ENCODE data around the gene ABHD15.

The ABHD15 gene, protein sequence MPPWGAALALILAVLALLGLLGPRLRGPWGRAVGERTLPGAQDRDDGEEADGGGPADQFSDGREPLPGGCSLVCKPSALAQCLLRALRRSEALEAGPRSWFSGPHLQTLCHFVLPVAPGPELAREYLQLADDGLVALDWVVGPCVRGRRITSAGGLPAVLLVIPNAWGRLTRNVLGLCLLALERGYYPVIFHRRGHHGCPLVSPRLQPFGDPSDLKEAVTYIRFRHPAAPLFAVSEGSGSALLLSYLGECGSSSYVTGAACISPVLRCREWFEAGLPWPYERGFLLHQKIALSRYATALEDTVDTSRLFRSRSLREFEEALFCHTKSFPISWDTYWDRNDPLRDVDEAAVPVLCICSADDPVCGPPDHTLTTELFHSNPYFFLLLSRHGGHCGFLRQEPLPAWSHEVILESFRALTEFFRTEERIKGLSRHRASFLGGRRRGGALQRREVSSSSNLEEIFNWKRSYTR

DNA sequence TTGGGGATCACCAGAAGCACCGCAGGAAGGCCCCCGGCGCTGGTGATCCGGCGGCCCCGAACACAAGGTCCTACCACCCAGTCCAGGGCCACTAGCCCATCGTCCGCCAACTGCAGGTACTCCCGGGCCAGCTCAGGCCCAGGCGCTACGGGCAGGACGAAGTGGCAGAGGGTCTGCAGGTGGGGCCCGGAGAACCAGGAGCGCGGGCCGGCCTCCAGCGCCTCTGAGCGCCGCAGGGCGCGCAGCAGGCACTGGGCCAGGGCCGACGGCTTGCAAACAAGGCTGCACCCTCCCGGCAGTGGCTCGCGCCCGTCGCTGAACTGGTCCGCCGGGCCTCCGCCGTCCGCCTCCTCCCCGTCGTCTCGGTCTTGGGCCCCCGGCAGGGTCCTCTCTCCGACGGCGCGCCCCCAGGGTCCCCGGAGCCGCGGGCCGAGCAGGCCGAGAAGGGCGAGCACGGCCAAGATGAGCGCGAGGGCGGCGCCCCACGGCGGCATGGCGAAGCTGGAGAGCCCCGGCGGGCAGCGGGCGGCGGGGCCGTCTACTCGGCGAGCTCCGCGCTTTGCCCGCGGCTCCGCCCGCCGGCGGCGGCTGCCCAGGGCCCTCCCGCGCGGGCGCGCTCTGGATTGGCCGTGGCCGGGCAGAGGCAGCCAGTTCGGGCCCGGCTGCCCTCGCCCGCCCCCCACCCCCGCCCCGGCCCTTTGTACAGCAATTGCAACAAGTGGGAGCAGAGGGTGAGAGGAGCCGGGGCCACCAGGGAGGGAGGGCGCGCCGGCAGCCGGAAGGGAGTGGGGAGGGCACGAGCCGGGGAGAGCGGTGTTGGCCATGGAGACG is at the start of gene ABHD15:
ABHD15 (minus strand) TSS at position 565 of the 831 bp plus-strand sequence; CDS start at position 494, 71 bp downstream.
- no peak for DNase-seq (ENCODE audit: low spot score)

DNA sequence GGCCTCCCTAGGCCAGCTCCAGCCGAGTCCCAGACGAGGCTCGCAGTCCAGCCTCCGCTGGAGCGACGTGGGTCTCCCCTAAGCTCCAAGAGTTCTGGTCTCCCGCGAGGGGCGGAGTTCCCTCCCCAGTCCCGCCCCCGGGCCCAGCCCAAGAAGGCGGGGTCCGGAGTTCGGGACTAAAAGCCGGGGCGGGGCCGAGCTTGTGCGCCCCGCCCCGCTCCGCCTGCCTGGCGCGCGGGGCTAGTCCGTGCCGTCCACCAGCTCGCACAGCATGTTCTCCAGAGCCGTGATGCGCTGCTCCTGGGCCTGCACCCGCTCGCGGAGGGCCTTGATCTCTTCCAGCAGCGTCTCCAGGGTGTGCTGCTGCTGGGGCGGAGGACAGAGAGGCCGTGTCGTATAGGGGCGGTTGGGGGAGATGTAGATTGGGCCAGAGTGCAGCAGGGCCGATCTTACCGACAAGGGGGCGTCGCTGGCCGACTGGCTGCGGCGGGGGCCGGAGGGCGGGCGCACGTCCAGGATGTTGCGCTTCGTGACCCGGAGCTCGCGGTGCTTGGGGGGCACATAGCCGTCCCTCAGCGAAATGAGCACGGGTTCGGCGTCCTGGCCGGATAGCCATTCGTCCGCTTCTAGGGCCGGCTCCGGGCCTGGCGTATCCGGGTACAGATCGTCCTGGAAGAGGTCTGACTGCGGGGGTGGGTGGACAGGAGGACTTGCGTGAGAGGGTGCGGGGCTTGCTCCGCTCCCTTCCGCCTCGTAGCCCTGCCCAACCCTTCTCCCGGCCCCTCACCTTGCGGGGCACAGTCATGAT is 48.9 kb upstream of the ABHD15 start:
- peak; percentile 85 for DNase-seq (ENCODE audit: low spot score)

DNA sequence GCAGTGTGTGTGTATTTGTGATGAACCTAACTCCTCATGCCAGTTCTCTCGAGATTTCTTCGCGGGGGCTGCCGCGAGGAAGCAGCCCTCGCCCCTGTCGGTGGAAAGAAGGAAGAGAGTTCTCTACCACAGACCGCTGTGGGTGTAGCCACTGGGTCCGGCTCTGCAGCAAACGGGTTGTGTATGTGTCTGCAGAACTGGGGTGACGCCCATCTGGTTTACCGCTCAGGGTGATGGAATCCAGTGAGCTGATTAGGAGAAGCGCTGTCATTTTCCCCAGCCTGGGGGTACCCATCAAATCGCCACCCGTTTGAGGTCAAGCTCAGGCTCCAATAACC is 48.2 kb upstream of the ABHD15 start:
- no peak for DNase-seq (ENCODE audit: low spot score)

DNA sequence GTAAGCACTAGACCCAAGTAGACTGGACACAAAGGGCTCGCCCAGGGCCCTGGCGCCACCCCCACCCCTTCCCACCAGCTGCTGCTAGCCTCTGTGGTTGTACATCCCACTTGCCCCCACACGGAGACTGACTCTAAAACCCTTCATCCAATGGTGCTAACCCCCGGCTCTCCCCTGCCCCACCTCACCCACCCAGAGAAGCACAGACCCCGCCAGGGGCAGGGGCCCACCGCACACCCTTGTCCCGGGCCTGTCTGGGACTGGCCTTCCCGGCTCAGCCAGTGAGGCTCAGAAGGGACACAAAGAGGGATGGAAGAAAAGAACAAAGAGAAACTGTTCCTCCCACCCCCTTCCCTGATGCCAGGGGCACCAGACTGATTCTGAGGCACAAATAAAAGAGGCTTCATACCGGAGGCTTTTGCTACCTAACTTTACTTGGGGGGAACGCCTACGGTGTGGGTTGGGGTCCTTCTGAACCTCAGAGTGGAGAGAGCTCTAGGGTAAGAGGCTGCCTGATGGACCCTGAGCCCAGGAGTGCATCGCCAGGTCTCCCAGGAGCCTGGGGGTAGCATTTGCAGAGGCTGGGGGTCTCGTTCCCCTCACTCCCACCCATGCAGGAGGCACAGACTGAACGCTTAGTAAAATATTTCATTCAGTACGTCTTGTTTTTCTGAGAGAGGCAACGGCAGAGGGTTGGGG is 47.7 kb upstream of the ABHD15 start:
- DNase-seq (ENCODE audit: low spot score) = no peak

DNA sequence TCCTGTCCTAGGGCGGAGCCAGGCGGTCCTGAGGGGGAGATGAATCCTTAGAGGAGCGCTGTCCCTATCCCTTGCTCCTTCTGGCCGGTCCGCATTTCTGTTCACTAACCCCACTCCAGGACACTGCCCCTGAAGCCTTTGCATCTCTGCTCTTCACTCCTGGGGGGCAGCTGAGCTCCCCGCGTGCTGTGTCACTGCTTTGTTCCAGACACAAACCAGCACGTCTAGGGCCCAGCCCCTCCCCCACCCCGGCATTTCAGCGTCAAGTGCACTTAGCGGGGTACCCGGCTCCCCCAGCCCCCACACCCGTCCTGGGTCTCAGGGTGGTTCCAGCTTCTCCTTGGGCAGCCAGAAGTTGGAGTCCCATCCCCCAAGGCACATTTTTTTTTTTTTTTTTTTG is 47.0 kb upstream of the ABHD15 start:
- DNase-seq (ENCODE audit: low spot score) = no peak

DNA sequence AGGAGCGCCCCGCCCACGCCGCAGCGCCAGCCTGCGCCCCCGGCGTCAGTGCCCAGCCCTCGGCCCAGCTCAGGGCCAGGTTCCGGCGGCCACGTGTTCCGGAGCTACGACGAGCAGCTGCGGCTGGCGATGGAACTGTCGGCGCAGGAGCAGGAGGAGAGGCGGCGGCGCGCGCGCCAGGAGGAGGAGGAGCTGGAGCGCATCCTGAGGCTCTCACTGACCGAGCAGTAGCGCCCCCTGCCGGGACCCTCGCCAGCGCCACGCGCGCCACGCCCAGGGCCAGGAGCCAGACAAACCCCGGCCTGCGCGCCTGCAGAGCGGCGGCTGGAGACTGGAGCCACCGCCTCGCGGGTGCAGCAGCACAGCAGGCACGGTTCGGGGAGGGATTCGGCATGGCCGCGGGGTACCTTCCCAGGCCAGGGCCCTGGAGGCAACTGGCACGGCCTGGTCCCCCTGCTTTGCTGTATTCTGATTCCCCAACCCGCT is 46.6 kb upstream of the ABHD15 start:
- DNase-seq (ENCODE audit: low spot score) = peak; percentile 94

DNA sequence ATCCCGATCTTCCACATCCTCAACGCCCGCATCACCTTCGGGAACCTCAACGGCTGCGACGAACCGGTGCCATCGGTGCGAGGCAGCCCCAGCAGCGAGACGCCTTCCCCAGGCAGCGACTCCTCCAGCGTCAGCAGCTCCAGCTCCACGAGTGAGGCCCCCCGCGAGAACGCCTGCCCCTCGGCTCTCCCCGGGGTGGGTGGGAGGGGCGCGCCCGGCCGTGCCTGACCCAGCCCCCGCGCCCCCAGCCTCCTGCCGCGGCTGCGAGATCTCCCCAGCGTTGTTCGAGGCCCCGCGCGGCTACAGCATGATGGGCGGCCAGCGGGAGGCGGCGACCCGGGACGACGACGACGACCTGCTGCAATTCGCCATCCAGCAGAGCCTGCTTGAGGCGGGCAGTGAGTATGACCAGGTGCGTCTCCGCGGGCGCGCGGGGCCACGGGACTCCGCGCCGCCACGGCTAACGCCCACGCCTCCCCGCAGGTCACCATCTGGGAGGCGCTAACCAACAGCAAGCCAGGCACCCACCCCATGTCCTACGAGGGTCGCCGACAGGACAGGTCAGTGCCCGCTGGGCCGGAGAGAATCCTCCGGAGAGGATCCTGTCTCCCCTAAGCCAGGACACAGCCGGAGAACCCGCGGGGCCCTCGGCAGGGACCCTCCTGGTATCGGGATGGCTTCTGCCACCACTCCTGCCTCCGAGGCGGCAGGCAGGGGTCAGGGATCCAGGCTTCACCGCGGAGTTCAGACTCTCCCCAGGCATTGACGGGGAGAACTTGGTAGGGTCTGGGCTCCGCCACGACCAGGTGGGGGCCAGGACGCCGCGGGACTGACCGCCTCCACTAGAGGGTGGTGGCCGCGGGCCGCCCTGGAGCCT is 45.8 kb upstream of the ABHD15 start:
- DNase-seq (ENCODE audit: low spot score) = no peak

DNA sequence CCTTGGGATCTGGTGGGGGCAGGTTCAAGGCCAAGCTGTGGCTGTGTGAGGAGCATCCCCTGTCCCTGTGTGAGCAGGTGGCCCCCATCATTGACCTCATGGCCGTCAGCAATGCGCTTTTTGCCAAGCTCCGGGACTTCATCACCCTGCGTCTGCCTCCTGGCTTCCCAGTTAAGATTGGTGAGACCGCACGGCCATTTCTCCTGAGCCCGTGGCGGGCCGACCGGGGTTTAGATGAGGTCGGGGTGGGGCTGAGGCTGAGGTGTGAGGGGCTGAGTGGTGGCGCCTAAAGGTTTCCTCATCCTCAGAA is 45.2 kb upstream of the ABHD15 start:
- no peak for DNase-seq (ENCODE audit: low spot score)

DNA sequence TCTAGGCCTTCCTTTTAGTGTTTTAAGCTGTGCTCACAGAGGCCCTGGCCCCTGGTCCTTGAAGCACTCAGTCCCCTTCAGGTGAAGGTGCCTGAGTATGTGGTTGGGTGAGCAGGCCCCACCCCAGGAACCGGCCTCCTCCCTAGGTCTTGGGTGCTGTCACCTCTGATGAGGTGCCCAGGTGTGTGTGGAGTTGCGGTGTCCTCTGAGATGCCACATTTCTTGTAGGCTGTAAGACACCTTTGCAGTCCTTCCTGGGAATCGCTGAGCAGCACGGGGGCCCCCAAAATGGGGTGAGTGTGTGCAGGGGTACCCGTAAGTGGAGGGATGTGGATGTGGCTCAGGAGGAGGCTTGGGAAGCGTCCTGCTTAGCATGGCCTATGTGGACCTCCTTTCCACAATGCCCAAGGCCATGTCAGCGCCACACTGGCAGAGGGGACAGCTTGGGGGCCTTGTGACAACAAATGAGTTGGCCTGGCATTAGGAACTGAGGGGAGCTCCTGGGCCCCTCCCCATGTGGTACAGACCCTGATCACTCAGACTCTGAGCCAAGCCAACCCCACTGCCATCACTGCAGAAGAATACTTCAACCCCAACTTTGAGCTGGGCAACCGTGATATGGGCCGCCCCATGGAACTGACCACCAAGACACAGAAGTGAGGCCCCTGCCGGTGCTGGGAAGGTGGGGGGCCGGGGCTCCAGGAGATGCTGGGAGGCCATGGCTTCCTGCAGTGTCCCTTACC is 44.7 kb upstream of the ABHD15 start:
- no peak for DNase-seq (ENCODE audit: low spot score)

DNA sequence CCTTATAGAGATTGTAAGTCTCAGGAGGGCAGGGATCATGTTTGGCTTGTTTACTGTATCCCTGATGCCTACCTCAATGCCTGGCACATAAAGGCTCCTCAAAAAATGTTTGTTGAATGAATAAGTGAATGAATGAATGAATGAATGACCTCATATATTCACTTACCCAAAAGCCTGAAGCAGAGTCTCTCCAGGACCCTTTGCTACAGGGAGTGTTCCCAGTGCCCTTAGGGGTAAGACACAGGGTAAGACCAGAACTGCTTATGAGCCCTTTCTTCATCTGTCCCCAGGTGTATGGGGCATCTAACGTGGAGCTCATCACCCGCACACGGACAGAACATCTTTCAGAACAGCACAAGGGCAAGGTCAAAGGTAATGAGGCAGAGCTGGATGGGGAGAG is 43.6 kb upstream of the ABHD15 start:
- DNase-seq (ENCODE audit: low spot score) = no peak

DNA sequence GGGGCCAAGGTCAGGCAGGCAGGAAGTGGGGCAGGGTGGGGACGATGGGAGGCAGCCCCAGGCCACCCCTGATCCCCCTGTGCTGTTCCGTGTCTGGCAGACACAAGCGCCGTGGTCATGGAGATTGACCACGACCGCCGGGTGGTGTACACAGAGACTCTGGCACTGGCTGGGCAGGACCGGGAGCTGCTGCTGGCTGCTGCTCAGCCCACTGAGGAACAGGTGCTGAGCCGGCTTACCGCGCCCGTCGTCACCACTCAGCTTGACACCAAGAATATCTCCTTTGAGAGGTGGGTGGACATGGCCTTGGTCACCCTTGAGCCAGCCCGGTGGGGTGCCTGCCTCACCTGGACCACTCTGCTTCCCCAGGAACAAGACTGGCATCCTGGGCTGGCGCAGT is 42.1 kb upstream of the ABHD15 start:
- no peak for DNase-seq (ENCODE audit: low spot score)

DNA sequence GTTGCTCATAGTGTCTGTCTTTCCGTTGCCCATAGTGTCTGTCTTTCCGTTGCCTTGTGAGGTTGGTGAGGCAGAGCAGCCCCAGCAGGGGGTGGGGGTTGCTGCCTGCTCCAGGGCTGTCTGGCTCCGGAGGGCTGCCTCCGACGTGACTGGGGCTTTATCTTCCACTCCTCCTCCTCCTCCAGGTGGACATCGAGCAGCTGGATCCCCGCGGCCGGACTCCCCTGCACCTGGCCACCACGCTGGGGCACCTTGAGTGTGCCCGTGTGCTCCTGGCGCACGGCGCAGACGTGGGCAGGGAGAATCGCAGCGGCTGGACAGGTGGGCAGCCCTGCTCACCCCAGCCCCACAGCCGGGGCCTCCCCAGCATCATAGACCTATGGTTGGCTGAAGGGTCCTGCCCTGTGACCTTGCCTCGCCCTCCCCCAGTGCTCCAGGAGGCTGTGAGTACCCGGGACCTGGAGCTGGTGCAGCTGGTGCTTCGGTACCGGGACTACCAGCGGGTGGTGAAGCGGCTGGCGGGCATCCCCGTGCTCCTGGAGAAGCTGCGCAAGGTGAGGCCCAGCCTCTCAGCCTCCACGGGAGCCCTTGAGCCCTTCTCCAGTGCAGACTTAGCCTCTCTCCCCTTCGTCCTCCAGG is 40.8 kb upstream of the ABHD15 start:
- DNase-seq (ENCODE audit: low spot score) = no peak

DNA sequence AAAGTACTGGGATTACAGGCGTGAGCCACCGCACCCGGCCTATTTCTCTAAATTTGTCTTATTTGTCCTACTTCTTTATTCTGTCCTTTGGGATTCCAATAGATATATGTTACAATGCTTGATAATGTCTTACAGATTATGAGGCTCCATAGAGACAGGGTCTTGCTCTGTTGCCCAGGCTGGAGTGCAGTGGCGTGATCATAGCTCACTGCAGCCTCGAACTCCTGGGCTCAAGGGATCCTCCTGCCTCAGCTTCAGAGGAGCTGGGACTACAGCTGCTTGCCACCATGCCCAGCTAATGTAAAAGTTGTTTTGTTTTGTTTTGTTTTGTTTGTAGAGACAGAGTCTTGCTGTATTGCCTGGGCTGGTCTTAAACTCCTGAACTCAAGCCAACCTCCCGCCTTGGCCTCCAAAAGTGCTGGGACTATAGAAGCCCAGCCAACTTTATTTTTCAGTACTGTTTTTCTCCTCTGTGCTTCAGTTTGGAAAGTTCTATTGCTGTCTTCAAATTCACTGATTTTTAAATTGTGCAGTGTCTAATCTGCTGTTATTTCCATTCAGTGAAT is 36.4 kb upstream of the ABHD15 start:
- no peak for DNase-seq (ENCODE audit: low spot score)

DNA sequence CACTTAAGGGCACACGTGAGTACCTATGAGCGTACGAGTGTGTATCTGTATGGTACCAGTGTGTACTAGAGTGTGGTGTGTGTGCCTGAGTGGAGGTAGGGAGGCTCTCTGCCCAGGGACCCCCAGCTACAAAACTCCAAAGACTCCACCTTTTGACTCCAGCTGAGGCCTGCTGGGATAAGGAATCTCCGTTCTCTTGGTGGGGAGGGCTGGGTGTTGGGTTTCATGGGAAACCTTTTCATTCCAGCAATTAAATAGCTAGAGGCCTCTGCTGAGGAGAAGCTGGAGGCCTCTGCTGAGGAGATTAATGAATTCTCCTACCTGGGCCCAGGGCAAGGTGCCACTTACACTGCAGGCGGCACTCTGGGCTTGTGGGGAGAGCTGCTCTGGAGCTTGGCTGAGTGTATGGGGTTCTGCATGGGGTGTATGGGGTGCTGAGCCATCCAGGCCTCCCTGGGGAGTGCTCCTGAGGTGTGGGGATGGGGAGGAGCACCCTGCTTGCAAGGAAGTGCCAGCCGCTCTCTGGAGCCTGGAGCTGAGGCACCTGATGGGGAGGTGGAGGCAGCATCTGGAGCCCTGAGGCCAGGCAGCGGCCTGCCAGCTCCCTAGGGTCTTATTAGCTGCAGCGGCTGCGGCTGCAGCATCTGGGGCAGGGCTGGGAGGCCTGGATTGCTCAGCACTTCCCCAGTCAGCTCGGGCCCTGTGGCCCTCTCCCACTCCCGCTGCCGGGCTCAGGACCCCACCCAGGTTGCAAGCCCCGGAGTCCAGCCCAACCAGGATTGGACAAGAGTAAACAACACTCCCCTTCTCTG is 30.7 kb upstream of the ABHD15 start:
- no peak for DNase-seq (ENCODE audit: low spot score)

DNA sequence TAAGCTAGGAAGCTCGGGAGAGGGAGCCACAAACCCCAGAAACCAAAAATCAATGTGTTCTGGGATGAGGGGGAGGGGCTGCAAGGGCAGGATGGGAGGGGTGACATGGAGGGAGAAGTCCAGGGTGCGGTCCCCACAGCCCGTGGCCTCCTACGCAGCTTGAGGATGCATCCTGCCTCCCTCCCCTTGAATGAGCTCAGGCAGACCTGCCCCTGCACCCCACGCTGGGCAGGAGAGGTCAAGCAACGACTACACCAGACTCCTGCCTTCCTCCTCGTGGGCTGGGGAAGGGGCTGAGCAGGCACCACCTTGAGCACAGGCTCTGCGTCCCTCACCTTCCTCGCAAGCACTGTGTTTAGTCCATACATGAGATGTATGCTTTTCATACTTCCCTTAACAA is 30.0 kb upstream of the ABHD15 start:
- no peak for DNase-seq (ENCODE audit: low spot score)

DNA sequence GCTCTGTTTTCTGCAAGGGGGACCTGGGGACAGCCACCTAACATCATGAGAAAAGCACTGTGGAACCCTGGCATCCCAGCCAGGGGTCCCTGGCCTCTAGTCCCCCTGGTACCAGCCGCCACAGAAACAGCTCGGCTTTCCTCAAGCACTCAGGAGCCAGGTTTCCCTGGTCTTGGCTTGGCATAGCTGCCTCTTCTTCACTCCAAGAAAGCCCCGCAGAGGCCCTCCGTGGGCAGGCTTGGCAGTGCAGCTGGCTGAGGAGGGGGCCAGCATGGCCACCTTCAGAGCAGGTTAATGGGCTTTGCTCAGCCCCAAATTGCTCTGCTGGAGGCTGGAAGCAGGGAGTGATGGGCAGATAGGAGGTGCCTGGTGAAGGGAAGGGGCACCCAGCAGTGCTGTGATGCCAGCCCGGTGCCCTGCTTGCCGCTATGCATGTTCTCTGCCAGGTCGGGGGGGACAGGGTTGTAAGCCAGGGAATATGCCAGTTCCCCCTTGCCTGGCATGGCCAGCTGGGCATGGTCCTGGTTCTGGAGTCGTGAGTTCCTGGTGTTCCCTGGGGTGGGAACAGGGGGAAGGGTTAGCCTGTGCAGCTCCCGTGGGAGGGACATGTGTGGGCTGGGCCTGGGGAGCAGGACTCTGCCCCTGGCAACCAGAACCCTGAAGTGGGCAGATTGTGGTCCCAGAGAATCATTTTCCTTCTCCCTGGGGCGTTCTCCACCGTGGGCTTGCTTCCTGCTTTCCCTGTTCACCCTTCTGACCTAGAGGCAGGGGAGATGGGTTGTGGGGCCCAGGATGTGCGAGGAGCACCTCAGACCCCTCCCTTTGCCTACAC is 29.3 kb upstream of the ABHD15 start:
- no peak for DNase-seq (ENCODE audit: low spot score)

DNA sequence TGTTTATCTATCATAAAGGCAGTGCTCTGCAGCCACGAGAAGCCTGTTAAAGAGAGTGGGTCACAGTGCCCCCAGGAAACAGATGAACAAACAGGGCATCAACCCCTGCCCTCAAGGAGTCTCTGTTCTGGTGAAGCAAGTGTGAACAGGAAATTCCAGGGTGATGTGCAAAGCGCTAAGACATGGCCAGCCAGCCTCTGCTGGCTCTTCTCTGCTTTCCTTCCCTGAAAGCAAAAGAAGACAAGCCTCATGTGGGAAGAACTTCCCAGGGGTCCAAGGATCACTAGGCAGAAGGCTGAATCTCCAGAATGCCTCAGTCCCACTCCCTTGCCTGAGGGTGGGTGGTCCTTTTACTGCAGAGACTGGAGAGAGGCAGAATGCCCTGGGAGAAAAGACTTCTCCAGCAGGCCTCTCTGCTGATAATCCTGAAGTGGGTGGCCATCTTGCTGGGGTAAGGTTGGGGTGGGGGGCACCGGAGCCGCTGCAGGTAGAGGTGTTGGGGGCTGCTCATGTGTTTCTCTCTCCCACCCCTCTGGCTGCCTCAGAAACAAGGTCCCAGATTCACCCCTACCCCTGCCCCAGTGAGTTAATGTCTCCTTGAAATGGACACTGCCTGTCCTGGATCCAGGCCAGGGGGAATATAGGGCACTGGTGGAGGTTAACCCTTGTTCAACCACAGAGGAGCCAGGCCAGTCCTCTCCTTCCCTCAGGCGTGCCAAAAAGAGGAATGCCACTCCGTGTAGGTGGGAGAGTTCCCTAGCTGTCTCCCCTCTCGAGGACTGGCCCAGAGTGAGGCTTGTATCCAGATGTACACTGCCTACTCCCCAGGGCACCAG is 28.5 kb upstream of the ABHD15 start:
- DNase-seq (ENCODE audit: low spot score) = no peak
